Mononuclear cell (primary cell): ENCODE results near the gene ISLR2. TPM values are rescaled to one million over a fixed set of nuclear protein-coding genes. Genes with fewer than 3 reads are reported as not detected.

ENCODE experiments used
- H3K27me3 ChIP-seq: 2 replicates; pipeline ENCODE4 v1.6.0; 2011; ENCODE audit warnings: low read length, control low read depth; ENCODE audit not compliant: insufficient read depth
- H3K4me1 ChIP-seq: 2 replicates; pipeline ENCODE4 v1.5.1; 2011; ENCODE audit warnings: mild to moderate bottlenecking, low read length, control low read depth; ENCODE audit not compliant: insufficient read depth
- H3K4me3 ChIP-seq: 2 replicates; pipeline ENCODE4 v1.5.1; 2011; ENCODE audit warnings: mild to moderate bottlenecking, low read length, moderate library complexity
- H3K9me3 ChIP-seq: 2 replicates; pipeline ENCODE4 v1.5.1; 2011; ENCODE audit warnings: low read depth, mild to moderate bottlenecking, control low read depth, low read length
- total RNA-seq: library from RNA; depleted of rRNA; stranded (reverse); fragments of >200 nt; gene quantifications from one replicate; pipeline ENCODE4 v1.2.3, GENCODE V29; 2012

Gene ISLR2
- total RNA-seq, 1 donor, result not detected

DNA sequence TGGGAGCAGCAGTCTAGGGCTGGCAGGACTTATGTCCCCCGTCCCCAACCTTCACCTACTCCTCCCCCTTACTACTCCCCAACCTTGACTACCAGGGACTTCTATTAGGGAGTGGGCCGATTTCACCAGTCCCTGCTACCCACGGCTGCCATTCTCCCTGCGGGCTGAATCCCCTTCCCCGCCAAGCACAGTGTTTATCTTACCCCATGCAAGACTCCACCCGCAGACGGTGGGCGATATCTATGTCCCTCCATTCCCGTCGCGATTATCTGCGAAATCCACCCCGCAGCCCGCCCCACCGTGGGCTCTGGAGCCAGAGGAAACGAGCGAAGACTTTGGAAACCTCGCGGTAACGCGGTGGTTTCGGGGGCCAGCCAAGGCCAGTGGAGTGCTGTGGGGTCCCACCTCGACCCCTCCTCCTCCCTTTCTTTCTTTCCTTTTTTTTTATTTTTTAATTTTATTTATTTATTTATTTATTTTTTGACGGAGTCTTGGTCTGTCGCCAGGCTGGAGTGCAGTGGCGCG lies 4.7 kb downstream of the ISLR2 start:
- Histone ChIP-seq H3K4me3 (no peak overlapping the region), H3K27me3 (peaks cover 85% of the 10 kb centered on the region), H3K9me3 (no peaks in the 10 kb centered on the region), H3K4me1 (peaks cover 16% of the 10 kb centered on the region)

DNA sequence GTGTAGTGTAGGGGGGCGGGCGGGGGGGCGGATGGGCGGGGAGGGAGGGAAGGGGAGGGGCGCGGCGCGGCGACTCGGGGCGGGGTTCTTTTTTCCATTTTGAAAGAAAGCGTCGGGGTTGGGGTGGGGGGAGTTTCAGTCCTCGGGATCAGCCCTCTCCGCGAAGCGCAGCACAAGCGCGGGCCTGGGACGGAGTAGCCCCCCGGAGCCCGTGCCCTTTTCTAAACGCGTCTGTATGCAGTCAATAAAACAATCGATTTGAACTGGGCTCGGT lies 6.1 kb downstream of the ISLR2 start:
- peaks cover 16% of the 10 kb centered on the region for H3K4me1 ChIP-seq
- no peak overlapping the region for H3K4me3 ChIP-seq
- peaks cover 83% of the 10 kb centered on the region for H3K27me3 ChIP-seq
- H3K9me3 ChIP-seq, result no peaks in the 10 kb centered on the region

DNA sequence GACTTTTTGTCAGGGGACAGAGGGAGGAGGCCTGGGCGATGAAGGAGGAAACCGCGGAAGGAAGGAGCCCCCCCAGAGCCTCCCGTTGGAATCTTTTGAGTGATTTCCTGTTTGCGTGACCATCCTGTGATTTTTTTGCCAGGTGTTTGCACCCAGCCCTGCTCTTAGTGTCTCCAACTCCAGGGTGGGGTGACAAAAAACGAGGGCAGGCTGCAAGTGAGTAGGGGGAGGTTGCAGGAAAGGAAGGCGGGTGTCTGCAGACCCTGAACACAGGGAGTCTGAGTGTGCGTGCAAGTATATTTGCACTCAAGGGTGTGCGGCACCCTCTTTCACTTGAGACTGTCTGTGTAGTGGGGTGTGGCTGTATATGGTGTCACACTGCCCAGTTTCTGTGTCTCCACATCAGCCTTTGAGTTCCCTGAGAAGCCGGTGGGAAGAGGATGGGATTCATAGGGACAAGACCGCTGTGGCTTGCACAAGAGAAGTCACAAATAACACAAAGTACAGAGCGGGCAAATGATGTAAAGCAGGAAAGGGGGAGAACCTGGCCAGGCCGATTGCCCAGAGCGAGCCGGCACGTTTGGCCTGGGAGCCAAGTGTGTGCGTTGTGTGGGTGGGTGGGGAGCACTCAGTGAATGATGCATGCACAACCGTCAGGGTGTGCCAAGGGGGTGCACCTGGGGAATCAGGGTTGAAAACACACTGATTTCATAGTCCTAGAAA lies 6.6 kb downstream of the ISLR2 start:
- Histone ChIP-seq H3K27me3 (peaks cover 83% of the 10 kb centered on the region), H3K4me3 (no peak overlapping the region), H3K9me3 (no peaks in the 10 kb centered on the region), H3K4me1 (peaks cover 16% of the 10 kb centered on the region)

DNA sequence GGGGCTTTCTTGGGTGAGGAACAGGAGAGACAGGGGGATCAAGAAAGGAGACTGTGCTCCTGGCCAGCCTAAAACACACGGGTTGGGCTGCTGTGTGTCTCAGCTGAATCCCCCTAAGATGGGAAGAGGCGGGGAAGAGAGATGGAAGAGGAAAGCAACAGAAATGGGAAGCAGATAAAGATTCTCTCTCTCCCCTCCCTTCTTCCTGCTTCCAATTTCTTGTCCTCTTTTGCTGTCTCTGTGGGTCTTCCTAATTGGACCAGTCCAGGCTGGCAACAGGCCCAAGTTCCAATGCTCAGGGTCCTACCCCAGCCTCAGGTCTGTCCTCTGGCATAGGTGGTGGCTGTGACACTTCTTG lies 7.1 kb downstream of the ISLR2 start:
- Histone ChIP-seq H3K4me1 (peaks cover 16% of the 10 kb centered on the region), H3K4me3 (no peak overlapping the region), H3K27me3 (peaks cover 79% of the 10 kb centered on the region), H3K9me3 (no peaks in the 10 kb centered on the region)

DNA sequence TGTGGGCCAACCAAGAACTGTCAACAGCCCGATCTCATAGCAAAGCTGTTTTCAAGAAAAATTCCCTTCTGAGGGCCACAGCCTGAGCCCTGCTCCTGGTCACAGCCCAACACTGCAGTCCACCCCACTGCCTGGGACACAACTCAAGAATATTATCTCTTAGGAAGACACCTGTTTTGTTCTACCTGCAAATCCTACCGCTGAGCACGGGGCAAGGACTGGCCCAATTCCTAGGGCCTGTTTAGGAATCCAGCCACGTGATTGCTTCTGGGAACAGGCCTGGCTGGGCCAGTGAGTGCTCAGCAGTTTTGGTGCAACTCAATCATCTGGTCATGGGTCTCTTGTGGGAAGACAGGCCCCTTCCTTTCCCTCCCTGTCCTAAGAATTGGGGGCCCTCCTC lies 8.3 kb downstream of the ISLR2 start:
- Histone ChIP-seq H3K9me3 (no peaks in the 10 kb centered on the region), H3K4me1 (peaks cover 16% of the 10 kb centered on the region), H3K27me3 (peaks cover 68% of the 10 kb centered on the region), H3K4me3 (no peak overlapping the region)

DNA sequence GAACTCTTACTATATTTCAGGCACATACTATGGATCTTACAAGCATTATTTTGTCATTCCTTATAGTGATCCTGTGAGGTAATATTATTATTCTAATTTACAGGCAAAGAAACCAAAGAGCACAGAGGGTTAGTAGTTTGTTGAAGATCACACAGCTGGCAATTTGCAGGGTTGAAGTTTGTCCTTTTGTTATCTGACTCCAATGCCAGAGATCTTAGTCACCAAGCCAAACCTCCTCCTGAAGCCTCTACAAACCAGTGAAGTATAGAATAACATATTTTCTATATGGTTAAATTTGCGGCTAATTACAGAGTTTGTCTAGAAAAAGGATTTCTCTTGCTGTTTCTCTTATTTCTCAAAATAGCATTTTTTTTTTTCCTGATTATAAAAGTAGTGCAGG lies 11.2 kb downstream of the ISLR2 start:
- H3K4me1 ChIP-seq, result peaks cover 6% of the 10 kb centered on the region
- H3K27me3 ChIP-seq, result peaks cover 56% of the 10 kb centered on the region
- no peaks in the 10 kb centered on the region for H3K9me3 ChIP-seq
- H3K4me3 ChIP-seq, result no peak overlapping the region

DNA sequence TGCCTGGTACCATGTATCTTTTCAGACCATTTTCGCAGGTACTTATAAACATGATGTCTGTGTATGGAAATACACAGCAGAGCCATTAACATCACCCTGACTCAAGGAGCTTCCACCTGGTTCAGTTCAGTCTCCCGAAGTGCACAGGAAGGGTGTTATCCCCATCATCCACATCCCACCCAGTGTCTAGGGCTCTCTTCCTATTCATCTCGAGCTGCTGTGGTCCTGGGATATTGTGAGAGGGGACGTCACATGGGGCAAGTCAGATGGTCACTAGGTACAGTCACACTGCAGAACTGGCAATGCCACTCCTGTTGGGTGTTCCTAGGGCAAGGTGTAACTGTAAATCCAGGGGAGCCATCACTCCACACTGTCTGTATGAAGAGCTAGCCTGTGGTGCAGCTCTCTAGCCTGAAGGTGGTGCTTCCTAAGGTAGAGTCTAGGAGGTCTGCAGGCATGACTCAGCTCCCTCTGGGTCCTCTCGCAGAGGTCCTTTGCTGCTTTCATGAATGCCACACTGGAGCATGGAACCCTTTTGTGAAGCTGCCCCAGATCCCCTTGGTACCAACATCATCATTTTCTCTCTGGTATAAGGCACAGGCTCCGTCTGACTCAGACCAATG lies 13.9 kb downstream of the ISLR2 start:
- H3K27me3 ChIP-seq, result peaks cover 49% of the 10 kb centered on the region
- no peaks in the 10 kb centered on the region for H3K9me3 ChIP-seq

DNA sequence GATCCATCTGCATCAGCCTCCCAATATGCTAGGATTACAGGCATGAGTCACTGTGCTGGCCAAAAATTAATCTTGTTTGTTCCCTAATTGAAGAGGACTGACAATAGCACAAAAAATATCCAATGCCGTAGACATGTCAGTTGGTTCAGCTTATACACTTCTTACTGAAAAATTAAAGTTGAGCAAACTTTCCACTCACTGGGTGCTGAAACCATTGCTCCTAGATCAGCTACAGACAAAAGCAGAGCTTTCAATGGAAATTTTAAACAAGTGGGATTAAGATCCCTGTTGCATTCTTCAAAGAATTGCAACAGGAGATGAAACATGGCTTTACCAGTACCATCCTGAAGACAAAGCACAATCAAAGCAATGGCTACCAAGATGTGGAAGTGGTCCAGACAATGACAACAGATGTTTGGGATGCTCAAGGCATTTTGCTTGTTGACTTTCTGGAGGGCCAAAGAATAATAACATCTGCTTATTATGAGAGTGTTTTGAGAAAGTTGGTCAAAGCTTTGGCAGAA lies 16.0 kb downstream of the ISLR2 start:
- H3K9me3 ChIP-seq, result no peaks in the 10 kb centered on the region
- no peaks in the 10 kb centered on the region for H3K4me1 ChIP-seq
- no peak overlapping the region for H3K4me3 ChIP-seq
- peaks cover 38% of the 10 kb centered on the region for H3K27me3 ChIP-seq

More for the DNA sequence above, 13.9 kb downstream of the ISLR2 start:
- no peaks in the 10 kb centered on the region for H3K4me1 ChIP-seq
- no peak overlapping the region for H3K4me3 ChIP-seq

DNA sequence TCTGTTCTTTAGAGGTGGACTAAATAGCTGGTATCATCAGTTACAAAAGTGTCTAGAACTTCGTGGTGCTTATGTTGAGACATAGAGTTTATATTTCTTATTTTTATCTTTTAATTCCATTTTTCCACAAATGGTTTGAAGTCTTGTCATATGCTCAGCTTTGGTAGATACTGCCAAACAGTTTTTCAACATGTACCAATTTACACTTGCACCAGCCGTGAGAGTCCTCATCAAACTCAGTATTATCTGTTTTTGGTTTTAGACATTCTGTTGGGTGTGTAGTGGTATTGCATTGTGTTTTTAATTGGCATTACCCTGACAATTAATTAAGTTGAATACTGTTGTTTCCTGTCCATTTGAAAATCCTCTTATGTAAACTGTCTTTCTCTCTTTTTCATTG lies 16.7 kb downstream of the ISLR2 start:
- Histone ChIP-seq H3K27me3 (peaks cover 34% of the 10 kb centered on the region), H3K9me3 (no peaks in the 10 kb centered on the region), H3K4me1 (no peaks in the 10 kb centered on the region), H3K4me3 (no peak overlapping the region)

DNA sequence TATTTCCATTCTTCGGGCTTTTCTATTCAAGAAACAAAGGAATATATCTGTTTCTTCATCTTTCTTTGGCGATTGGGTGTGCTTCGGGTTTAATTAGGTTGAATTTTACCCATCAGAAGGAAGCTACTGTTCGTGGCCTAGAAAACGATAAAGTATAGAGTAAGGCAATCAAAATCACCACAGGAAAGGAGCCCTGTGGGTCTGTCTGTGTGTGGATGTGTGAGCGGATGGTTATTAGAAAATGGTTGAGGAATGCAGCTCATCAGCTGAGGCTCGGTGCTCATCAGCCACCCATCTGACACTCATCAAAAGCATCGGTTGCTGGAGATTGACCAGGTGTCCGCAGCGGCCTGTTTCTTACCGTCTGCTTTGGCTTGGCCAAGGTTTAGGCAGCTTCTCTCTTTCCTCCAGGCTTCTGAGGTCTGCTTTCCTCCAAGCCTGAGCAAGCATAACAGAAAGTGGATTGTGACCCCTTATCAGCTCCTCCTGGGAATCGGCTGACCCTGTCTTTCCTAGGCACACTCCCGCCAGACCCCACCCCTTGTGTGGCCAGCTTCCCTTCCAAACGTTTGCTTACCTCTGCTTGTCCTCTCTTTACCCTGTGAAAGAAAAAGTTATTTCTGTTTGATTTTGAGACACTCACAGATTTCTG lies 25.5 kb downstream of the ISLR2 start:
- H3K9me3 ChIP-seq, result no peaks in the 10 kb centered on the region
- no peak overlapping the region for H3K4me3 ChIP-seq
- peaks cover 6% of the 10 kb centered on the region for H3K27me3 ChIP-seq
- H3K4me1 ChIP-seq, result no peaks in the 10 kb centered on the region

DNA sequence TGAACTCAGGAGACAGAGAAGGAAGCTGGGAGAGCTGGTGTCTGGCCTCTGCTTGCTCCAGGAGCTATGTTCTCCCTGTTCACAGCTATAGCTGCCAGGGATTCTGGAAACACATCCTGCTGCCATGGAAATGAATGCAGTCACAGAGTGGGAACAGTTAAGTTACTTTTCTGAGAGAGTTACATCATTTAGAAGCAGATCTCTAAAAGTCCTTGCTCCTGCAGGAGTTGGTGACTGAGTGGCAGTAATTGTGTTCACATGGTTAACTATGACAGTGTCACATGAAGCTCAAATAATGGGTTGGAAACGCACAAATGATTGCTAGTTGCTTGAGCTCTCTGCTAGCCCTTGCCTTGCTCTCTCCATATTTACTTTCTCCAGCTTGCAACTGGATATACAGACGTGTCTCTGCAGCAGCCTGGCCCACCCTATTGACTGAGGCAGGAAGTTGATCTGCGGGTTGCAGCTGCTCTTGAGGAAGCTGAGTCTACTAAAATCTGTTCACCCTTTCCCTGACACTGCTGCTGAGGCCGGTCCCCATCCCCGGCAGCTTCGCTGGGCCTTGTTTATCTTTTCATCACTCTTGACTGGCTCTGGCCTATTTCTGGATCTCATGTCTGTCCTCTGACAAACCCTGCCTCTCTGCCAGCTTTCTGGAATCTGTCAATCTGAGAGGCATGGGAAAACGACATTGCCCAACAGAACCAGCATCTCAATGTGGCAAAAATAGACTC lies 26.5 kb downstream of the ISLR2 start:
- H3K4me3 ChIP-seq, result no peak overlapping the region
- H3K4me1 ChIP-seq, result no peaks in the 10 kb centered on the region
- H3K27me3 ChIP-seq, result peaks cover 6% of the 10 kb centered on the region
- H3K9me3 ChIP-seq, result no peaks in the 10 kb centered on the region

DNA sequence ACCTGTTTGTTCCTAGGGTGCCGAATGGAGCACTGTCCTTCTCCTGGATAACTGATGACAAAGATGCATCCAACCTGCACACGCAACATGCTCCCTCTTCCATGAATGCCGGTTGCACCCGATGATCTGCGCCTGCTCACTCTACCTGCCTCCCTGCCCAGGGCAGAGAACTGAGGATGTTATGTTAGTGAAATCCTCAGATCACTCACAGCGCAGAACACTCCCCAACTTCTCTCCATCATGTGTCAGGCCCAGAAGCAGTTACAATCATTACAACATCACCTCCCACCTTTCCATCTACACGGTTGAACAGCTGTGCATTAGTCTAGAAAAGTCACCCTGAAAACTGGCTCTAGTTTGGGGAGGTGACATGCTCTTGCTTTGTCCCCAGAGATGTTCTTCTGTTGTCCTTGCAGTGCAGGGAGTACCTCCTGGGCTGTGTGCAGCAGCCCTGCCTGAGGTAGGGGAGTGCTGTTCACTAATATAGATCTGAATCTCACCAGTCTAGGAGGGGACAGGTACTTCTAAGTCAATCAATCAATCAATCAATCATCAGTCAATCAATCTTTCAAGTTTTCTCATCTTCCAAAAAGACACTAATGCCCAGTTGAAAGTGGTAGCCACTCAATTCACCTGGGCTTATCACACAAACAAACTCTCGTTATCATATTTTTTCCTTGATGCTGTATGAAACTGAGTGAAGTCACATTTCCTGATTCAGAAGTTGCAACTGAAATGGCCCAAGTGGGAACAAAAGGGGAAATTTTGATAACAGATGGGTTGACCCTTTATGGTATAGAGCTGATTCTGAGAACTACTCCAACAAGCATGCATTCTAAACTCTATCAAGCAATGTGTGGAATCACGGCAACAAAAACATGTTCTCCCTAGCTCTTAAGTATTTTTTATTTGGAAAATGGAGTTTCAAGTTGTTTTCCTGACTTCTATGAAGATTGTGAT lies 27.8 kb downstream of the ISLR2 start:
- no peaks in the 10 kb centered on the region for H3K9me3 ChIP-seq
- no peak overlapping the region for H3K4me3 ChIP-seq
- no peaks in the 10 kb centered on the region for H3K4me1 ChIP-seq
- H3K27me3 ChIP-seq, result peaks cover 2% of the 10 kb centered on the region

DNA sequence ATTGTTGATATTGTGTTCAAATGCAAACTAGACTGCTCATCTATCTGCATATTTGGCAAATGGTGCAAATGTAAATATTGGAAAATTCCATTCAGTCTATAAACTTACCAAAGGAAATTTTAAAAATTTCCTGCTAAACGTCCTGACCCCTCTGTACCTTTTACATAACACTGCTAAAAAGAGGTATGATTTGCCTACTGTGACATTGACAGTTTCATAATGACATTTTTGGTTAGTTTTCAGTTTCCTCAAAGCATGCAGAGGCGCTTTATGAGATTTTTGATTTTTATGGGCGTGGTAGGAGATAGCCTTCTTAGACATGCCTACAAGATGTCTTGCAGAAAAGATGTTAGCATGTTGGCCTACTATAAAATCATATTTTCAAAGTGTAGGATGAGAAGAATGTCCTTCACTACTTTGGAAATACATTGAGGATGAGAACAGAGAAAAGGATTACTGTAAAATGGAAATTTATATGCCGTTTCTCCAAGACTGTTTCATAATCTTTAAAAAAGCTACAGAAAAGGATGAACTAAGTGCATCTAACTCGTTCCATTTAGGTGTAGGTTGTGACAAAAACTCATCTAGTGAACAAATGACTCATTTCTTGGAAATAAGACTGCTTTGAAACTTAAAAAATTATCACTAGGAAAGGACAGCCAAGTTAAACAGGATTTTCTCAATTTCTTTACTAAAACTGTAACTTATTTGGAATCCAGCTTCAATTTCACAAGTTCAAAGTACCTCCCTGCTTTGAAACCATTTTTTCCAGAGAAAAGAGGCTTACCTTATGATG lies 28.7 kb downstream of the ISLR2 start:
- Histone ChIP-seq H3K9me3 (no peaks in the 10 kb centered on the region), H3K4me3 (no peak overlapping the region), H3K4me1 (no peaks in the 10 kb centered on the region), H3K27me3 (peaks cover 4% of the 10 kb centered on the region)
